NCI-H1092 (cell line): Measurements from ENCODE around the gene SPPL2B.

Source experiments
- DNase-seq: peaks from one replicate; lab custom pipeline; 2025; lab: John Stamatoyannopoulos, UW

SPPL2B gene

DNA sequence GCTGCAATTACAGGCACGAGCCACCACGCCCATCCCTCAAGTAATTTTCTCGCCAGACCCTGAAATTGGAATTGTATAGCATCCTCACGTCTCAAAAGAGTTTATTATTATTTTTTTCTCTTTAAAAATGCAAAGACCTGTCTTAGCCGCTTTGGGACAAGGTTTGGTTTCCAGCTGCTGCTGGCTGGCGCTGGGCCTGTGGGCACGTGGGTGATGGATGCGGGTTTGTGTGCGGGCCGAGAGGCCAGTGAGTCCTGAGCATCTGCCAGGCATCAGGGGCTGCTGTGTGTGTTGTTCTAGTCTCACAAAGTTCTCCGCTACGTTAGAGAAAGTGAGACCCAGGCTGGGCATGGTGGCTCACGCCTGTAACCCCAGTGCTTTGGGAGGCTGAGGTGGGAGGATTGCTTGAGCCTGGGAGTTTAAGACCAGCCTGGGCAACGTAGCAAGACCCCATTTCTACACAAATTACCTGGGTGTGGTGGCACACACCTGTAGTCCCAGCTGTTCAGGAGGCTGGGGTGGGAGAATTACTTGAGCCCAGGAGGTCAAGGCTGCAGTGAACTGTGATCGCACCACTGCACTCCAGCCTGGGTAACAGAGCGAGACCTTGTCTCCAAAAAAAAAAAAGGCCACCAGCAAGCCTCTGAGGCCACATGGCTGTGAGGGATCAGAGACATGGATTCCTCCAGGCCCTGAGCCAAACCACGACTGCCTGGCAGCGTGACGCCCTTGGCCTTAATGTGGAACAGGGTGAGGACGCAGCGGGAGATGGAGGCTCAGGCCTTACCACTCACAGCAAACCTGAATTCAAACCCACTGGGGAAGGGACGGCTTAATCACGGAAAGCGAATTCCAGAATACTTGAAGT is 26.9 kb downstream of the SPPL2B start:
- DNase-seq, result no peak

DNA sequence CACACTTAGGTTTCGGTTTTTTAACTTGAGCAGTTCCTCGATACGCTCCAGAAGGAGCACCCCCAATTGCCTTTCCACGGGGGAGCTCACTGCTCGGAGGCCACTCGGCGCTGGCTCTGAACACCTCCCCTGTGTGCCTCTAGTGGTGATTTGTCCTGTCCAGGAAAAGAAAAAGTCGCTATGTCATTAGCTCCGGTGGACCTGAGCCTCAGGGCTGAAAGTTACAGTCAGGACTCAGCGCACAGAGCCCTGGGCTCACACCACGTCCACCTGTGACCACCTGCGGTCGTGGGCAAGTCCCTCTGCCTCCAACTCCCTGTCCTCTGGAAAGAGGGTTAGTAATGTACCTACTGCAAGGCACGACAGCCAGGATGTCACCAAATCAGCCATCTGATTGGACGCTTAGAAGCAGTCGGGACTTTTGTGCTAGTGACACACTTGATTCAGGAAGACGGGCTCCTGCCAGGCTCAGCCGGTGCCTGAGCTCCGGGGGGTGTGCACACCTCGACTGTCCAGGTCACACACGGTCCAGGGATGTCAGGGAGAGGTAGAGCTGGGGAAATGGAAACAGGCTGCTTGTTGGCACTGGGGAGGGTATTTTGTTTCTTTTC is 27.7 kb downstream of the SPPL2B start:
- no peak for DNase-seq

DNA sequence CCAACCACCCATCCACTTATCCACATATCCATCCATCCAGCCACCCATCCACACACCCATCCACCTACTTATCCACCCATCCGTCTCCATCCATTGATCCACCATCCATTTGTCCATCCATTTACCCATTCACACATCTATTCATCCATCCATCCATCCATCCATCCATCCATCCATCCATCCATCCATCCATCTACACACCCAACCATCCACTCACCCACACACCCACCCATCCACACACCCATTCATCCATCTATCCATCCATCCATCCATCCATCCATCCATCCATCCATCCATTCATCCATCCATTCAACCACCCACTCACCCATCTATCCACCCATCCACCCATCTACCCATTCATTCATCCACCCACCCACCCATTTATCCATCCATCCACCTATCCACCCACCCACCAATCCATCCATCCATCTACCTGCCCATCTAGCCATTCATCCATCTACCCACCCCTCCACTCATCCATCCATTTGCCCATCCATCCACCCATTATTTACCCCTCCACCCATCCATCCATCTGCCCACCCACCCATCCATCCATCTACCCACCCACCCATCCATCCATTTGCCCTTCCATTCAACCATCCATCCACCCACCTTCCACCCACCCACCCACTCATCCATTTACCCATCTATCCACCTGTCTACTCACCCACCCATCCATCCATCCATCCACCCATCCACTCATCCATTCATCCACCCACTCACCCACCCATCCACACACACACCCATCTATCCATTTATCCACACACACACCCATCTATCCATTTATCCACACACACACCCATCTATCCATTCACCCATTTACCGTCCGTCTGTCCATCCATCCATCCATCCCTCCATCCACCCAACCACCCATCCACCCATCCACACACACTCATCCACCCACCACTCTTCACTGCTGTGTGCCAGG is 29.1 kb downstream of the SPPL2B start:
- DNase-seq, result no peak

DNA sequence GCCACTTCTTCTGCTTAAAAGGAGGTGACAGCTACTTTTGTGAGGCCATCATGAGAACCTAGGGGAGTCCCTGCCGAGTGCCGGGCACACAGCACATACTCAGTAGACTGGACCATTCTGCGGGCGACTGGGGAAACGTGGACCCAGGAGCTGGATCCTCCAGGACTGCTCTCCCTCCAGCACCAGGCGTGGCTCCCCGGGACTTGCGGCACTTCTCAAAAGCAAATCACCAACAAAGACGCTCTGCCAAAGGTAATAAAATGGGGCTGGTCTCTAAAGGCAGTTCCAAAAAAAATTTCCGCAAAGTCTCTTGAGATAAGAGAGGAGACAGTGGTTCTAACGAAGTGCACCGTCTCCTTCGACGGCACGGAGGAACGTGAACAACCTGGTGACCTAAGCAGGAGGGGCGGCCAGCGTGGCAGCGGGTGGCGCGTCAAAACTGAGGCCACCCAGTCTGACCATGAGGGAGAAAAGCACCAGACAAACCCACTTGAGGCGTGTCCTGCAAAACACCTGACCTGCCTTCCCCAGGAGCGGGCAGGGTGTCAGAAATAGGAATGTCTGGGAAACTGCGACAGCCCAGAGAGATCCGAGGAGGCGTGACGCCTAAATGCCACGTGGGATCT is 30.2 kb downstream of the SPPL2B start:
- no peak for DNase-seq

DNA sequence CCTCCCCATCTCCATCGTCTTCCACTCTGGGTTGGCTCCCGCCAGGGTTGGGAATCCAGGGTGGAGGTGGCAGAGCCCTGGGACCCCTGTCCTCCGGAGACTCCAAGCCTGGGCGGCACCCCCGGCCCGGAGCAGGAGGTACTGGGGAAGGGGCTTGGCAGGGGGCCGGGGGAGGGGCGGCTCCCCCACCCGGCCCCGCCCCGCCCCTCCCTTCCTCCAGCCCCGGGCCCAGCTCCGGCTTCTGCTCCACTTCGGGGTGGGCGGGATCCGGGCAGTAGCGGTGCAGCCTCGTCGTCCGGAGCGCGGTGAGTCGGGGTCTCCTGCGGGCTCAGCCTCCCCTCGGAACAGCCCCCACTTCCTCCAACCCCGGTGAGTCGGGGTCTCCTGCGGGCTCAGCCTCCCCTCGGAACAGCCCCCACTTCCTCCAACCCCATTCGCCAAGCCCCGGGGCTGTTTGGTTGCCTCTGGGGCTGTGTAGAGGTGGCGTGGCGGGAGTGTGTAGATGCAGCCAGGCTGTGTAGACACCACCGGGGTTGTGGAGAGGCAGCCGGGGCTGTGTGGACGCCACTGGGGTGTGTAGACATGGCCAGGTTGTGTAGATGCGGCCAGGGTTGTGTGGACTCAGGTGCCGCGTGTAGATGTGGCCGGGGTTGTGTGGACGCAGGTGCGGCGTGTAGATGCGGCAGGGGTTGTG is 31.7 kb downstream of the SPPL2B start, which contains the start of gene TMPRSS9:
Gene TMPRSS9, plus strand, starts transcription at position 274 of the 694 bp plus-strand sequence. CDS start 29,521 bp downstream, outside the sequence.
- no peak for DNase-seq

DNA sequence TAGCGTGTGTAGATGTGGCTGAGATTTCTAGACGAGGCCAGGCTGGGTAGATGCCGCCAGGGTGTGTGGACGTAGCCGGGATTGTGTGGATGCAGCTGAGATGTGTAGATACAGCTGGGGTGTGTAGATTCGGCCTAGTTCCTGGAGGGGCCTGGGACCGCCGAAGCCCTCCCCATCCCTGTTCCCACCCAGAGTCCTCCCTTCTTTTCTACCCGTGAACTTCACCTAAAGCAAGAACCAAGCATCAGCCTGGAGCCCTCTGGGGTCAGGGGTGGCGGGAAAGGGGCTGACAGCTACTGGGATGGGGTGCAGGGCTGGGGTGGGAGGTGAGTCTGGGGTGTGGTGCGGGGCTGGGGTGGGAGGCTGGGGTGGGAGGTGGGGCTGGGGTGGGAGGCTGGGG is 32.3 kb downstream of the SPPL2B start:
- no peak for DNase-seq

DNA sequence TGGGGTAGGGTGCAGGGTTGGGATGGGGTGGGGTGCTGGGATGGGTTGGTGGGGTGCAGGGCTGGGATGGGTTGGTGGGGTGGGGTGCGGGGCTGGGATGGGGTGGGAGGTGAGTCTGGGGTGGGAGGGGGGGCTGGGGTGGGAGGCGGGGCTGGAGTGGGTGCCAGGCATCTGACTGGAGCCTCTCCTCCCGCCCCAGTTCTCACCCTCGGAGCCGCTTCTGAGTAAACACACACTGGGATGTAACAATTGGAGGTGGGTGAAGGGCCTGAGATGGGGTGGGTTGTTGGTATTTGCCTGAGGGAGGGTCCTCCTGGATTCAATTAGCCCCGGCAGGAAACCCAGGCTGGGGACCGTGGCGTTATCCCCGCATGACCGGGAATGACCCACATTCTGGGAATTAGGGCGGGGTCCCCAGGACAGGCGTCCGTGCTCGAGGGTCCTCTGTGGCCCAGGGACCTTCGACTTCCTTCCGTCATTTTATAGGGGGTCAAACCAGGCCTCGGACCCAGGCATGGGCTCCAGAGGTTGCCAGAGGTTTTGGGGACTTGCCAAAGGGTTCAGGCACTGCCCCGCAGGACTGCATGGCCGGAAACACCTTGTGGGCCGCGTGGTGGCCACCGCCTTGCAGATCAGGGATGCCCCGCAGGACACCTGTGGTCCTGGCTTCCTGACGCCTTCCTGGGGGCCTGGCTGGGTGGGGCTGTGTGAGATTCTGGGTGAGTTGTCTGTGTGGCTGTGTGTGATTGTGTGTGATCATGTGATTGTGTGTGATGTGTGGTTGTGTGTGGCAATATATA is 33.0 kb downstream of the SPPL2B start:
- no peak for DNase-seq

DNA sequence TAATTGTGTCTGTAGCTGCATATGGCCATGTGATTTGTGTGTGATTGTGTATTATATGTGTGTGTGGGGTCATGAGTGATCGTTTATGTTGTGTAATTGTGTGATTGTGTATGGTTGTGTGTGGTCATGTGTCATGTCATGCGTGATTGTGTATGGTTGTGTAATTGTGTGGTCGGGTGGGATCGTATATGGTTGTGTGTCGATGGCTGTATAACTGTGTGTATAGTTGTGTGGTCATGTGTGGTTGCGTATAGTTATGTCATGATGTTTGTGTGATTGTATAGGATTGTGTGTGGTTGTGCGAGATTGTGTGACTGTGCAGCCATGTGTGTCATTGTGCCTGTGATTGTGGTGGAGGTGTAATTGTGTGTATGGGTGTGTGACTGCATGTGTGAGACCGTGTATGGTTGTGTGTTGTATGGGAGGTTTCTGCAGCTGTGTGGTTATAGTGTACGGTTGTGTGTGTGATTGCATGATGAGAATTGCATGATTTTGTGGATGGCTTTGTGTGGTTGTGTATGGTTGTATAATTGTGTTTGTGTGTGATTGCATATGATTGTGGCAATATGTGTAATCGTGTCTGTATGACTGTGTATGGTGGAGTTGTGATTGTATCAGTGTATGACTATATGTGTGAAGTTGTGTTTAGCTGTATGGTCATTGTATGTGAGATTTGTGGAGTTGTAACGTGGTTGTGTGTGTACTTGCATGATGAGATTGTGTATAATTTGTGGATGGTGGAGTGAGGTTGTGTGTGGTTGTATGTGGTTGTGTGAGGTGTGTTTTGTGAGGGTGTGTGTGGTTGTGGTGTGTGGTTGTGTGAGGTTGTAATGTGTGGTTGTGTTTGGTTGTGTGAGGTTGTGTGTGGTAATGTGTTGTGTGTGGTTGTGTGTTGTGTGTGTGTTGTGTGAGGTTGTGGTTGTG is 33.8 kb downstream of the SPPL2B start:
- DNase-seq, result no peak

DNA sequence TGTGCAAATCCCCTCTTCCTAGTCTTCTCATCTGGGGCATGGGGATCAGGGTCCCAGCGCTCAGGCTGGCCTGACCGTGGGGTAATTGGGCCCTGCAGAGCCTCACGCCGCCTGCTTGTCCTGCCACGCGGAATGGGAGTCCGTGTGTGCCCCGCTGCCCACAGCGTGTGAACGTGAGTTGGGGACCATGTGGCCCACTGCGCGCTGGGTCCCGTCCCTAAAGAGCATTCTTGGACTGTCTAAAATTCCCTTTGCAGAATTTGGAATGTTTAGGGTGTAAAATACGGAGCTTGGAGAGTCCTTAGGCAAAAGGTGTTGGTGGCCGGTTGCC is 34.5 kb downstream of the SPPL2B start:
- DNase-seq, result no peak

DNA sequence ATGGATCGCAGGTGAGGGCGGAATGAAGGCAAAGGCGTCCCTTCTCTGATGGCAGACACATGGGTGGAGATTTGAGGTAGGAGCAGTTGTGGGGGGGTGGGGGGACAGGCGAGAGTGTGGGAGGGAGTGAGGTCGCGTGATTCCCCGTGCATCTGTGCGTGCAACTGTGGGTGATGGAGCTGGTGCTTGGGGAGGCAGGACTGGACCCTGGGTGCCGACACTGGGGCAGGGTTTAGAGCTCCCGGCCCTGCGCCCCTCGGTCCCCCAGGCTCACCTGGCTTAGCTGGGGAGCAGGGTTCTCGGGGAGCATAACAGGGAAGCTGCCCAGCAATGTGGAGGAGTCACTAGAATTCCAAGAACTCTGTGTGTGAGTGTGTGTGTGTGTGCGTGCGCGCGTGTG is 34.9 kb downstream of the SPPL2B start:
- no peak for DNase-seq

DNA sequence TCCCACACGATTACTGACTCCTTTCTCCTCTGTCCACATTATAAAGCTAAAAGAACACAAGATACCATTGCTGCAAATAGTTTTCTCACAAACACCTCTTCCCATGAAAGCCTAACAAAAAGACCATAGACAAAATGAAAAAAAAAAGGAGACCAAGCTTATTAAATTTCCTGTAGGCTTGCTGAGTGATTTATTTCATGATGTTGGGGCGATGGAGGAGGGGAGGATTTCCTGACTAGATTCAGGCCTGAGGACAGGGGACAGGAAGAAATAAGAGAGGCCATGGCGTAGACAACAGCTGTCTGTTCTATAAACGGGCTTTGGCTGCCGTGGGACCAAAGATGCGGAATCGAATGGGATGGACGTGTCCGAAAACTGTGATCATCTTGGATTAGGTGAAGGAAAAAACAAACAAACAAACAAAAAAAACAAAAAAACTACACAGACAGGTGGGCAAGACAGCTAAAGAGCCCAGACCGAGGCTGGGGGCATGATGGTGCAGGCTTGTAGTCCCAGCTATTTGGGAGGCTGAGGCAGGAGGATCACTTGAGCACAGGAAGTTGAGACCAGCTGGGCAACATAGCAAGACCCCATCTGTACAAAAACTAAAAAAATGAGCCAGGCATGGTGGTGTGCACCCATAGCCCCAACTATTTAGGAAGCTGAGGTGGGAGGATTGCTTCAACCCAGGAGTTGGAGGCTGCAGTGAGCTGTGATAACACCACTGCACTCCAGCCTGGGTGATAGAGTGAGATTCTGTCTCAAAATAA is 36.9 kb downstream of the SPPL2B start:
- DNase-seq, result no peak

DNA sequence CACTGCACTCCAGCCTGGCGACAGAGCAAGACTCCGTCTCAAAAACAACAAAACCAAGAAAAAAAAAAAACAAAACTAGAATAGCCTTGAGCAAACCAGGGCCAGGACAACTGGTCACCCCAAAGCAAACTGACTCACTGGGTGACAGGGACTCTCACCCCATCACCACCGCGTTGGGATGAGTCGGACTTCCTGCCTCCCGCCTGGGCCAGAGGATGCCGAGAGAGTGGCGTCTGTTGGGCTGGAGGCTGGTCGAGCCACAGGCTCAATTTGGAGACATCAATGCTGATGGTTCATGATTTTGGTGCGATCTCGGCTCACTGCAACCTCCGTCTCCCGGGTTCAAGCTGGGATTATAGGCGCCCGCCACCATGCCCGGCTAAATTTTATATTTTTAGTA is 43.2 kb downstream of the SPPL2B start:
- no peak for DNase-seq

DNA sequence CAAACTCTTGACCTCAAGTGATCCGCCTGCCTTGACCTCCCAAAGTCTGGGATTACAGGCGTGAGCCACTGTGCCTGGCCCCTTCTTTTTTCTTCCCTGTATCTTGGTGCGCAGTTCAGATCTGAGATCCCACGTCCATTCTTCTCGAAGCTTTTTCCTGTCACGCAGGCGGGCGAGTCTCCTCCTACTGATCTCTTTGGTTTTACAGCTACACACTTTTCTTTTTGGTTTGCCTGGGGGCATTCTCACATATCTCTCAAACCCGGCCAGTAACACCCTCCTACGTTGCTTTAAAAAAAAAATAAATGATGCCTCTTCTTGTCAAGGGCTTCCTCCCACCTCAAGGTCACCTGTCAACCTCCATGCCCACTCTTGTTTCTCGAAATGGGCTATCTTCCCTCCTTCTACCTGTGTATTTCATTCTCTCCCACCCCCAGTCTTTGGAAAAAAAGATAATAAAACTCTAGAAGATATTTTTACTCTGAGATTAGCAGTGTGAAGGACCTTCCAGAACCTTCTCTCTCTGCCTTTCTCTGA is 43.7 kb downstream of the SPPL2B start:
- DNase-seq, result no peak

DNA sequence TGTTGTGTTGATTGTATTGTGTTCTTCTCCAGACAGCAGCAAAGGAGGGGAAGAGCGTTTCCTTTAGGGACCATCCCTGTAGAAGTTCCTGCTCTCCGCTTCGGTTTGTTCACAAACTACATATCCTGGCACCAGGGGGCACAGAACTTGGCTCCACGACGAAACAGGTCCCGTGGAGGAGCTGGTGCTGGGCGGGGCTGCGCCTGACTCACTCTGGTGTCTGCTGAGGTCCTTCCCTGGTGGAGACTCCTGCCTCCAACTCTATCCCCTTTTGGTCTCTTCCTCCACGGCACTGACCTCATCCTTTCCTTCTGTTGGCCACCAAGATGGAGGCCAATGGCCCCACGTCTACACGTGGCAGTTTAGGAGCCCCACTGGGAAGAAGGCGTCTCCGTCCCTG is 46.3 kb downstream of the SPPL2B start:
- no peak for DNase-seq

DNA sequence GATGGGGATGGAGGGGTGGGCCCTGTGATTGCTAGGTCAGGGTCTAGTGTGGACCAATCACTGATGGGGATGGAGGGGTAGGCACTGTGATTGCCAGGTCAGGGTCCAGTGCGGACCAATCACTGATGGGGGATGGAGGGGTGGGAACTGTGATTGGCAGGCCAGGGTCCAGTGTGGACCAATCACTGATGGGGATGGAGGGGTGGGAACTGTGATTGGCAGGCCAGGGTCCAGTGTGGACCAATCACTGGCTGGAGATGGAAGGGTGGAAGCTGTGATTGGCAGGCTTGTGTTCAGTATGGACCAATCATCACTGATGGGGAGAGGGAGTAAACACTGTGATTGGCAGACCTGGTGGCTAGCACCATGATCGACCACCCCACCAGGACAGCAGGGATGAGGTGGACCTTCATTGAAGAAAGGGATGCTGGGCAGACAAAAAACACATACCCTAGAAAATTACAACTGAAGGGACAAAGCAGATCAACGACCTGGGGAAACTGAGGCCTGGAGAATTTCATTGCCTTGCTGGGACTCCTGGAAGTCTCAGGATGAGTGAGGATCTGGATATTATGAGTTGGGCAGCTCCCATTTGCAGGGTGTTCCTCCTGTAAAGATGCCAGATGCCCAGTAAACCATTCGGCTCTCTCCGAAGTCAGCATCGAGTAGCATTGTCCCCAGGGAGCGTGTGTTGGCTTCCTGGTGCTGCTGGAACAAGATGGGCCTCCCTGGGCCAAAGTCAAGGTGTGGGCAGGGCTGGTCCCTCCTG is 47.1 kb downstream of the SPPL2B start:
- DNase-seq, result no peak

DNA sequence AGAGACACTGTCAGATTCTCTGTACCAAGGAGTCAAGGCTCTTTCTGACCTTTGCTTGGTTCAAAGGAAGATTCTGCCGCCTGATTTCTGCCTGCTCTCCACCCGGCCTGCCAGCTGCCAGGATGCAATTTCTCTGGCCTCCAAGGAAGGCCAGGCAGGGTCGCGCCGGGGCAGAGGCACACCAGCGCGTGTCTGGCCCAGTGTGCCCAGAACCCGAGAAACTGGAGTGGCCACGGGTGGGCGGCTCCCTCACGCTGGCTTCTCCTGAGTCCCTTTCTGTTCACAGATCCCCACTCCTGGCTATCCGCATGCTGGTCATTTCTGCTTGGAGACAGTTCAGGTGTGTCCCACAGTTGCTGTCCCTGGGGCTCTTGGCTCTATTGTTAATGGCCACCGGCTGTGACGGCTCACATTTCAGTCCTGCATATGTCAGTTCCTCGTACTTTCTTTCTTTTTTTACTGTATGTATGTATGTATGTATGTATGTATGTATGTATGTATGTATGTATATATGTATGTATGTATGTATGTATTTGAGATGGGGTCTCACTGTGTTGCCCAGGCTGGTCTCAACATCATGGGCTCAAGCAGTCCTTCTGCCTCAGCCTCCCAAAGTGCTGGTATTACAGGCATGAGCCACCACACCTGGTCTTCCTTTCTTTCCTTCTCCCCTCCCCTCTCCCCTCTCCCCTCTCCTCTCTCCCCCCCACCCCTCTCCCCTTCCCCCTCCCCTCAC is 48.5 kb downstream of the SPPL2B start:
- no peak for DNase-seq

DNA sequence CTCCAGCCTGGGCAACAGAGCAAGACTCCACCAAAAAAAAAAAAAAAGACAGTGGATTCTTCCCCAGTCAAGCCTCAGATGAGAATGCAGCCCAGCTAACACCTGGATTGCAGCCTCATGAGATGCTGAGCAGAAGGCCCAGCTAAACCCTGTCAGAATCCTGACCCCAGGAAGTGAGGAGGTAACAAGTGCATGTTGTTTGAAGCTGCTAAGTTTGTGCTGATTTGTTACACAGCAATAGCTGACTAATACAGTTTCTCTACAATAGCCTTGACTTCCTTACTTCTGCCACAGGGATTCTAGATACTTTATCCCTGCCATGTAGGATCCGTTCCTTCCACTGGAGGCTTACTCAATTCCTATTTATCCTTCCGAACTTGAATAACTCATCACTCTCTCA is 52.1 kb downstream of the SPPL2B start:
- DNase-seq, result no peak
